HEK293 (cell line): ENCODE results near the gene SPTLC1.
"Not testable (repeated sequence)": the region's sequence is repeated elsewhere in the genome, so short reads cannot be mapped to it uniquely, and the experiment has no call there.

Experiments used
- CTCF ChIA-PET: fragments of 350-600 bp; formaldehyde crosslinking; extraction: SDS; loops from one replicate; lab custom pipeline; 2021; ENCODE audit warnings: antibody characterized with exemption; lab: Yijun Ruan, JAX
- POLR2A ChIA-PET: fragments of 300-600 bp; formaldehyde crosslinking; extraction: SDS; loops from one replicate; lab custom pipeline; 2020; ENCODE audit warnings: antibody characterized with exemption, inconsistent platforms; lab: Yijun Ruan, JAX
- H3K27ac ChIP-seq: fragments of 200-500 bp; sonication (Bioruptor generic); 2 replicates; pipeline ENCODE4 v1.5.1; 2014; ENCODE audit warnings: low read depth, low read length, control low read depth, inconsistent platforms; ENCODE audit errors: extremely low read depth
- H3K36me3 ChIP-seq, 2 experiments: fragments of 200-500 bp in 1 of 2; sonication (Bioruptor generic) in 1 of 2; 1 replicate in 1 of 2; 2 replicates in 1 of 2; pipeline ENCODE4 v1.5.1; 2014 to 2017; ENCODE audit warnings: inconsistent platforms in 2 of 2, low read length in 2 of 2; ENCODE audit not compliant: control insufficient read depth in 2 of 2, insufficient read depth in 1 of 2
- H3K4me1 ChIP-seq: fragments of 200-500 bp; sonication (Bioruptor generic); 2 replicates; pipeline ENCODE4 v1.5.1; 2014; ENCODE audit warnings: mild to moderate bottlenecking, low read length, inconsistent platforms; ENCODE audit not compliant: control insufficient read depth, insufficient read depth
- H3K4me3 ChIP-seq: 2 replicates; pipeline ENCODE4 v1.5.1; 2011; ENCODE audit warnings: low read depth, mild to moderate bottlenecking, control low read depth, low read length, moderate library complexity
- H3K9me3 ChIP-seq: fragments of 200-500 bp; sonication (Bioruptor generic); 2 replicates; pipeline ENCODE4 v1.5.1; 2014; ENCODE audit warnings: low read depth, low read length, inconsistent platforms; ENCODE audit not compliant: control insufficient read depth, insufficient read depth
- CTCF ChIP-seq: fragments of 450-650 bp; formaldehyde crosslinking; IDR thresholded peaks from 2 replicates; pipeline ENCODE4 v1.5.1; 2016; ENCODE audit warnings: missing biosample characterization, missing genetic modification characterization
- KLF8 ChIP-seq: fragments of 450-650 bp; formaldehyde crosslinking; IDR thresholded peaks from 2 replicates; pipeline ENCODE4 v1.5.1; 2016; ENCODE audit warnings: missing biosample characterization, missing genetic modification characterization
- OVOL3 ChIP-seq: fragments of 450-650 bp; formaldehyde crosslinking; IDR thresholded peaks from 2 replicates; pipeline ENCODE4 v1.5.1; 2016; ENCODE audit warnings: missing biosample characterization, missing genetic modification characterization
- ZBTB10 ChIP-seq: fragments of 450-650 bp; formaldehyde crosslinking; IDR thresholded peaks from 2 replicates; pipeline ENCODE4 v1.5.1; 2016; ENCODE audit warnings: missing biosample characterization, missing genetic modification characterization
- ZBTB8A ChIP-seq: fragments of 450-650 bp; formaldehyde crosslinking; IDR thresholded peaks from 2 replicates; pipeline ENCODE4 v1.5.1; 2016; ENCODE audit warnings: missing biosample characterization, missing genetic modification characterization
- ZNF146 ChIP-seq: fragments of 450-650 bp; formaldehyde crosslinking; IDR thresholded peaks from 2 replicates; pipeline ENCODE4 v1.5.1; 2016; ENCODE audit warnings: missing biosample characterization, missing genetic modification characterization
- ZNF157 ChIP-seq: fragments of 450-650 bp; formaldehyde crosslinking; IDR thresholded peaks from 2 replicates; pipeline ENCODE4 v1.5.1; 2016; ENCODE audit warnings: missing biosample characterization, missing genetic modification characterization
- ZNF221 ChIP-seq: fragments of 450-650 bp; formaldehyde crosslinking; IDR thresholded peaks from 2 replicates; pipeline ENCODE4 v1.5.1; 2017; ENCODE audit warnings: missing biosample characterization, missing genetic modification characterization, borderline replicate concordance
- ZNF223 ChIP-seq: fragments of 450-650 bp; formaldehyde crosslinking; IDR thresholded peaks from 2 replicates; pipeline ENCODE4 v1.5.1; 2016; ENCODE audit warnings: missing biosample characterization, missing genetic modification characterization
- ZNF24 ChIP-seq: fragments of 450-650 bp; formaldehyde crosslinking; IDR thresholded peaks from 2 replicates; pipeline ENCODE4 v1.5.1; 2016; ENCODE audit warnings: missing biosample characterization, missing genetic modification characterization
- ZNF248 ChIP-seq: fragments of 450-650 bp; formaldehyde crosslinking; IDR thresholded peaks from 2 replicates; pipeline ENCODE4 v1.5.1; 2017; ENCODE audit warnings: missing biosample characterization, missing genetic modification characterization
- ZNF274 ChIP-seq, 2 experiments: fragments of 200-500 bp in 1 of 2; fragments of 450-650 bp in 1 of 2; sonication (Bioruptor generic) in 1 of 2; formaldehyde crosslinking in 1 of 2; IDR thresholded peaks; 2 replicates each; pipeline versions ENCODE4 v1.5.1 to v1.6.1; 2014 to 2016; ENCODE audit warnings: borderline replicate concordance in 1 of 2, inconsistent platforms in 1 of 2, low read length in 1 of 2, missing biosample characterization in 1 of 2, missing genetic modification characterization in 1 of 2
- ZNF394 ChIP-seq: fragments of 450-650 bp; formaldehyde crosslinking; IDR thresholded peaks from 2 replicates; pipeline ENCODE4 v1.5.1; 2016; ENCODE audit warnings: missing biosample characterization, missing genetic modification characterization, mild to moderate bottlenecking, moderate library complexity, borderline replicate concordance
- ZNF600 ChIP-seq: fragments of 450-650 bp; formaldehyde crosslinking; IDR thresholded peaks from 2 replicates; pipeline ENCODE4 v1.5.1; 2016; ENCODE audit warnings: missing biosample characterization, missing genetic modification characterization
- ZNF621 ChIP-seq: fragments of 450-650 bp; formaldehyde crosslinking; IDR thresholded peaks from 2 replicates; pipeline ENCODE4 v1.5.1; 2017; ENCODE audit warnings: missing biosample characterization, missing genetic modification characterization
- ZNF623 ChIP-seq: fragments of 450-650 bp; formaldehyde crosslinking; IDR thresholded peaks from 2 replicates; pipeline ENCODE4 v1.5.1; 2016; ENCODE audit warnings: missing biosample characterization, missing genetic modification characterization
- ZNF658 ChIP-seq: fragments of 450-650 bp; formaldehyde crosslinking; IDR thresholded peaks from 2 replicates; pipeline ENCODE4; 2016; ENCODE audit warnings: missing biosample characterization, missing genetic modification characterization
- ZNF677 ChIP-seq: fragments of 450-650 bp; IDR thresholded peaks from 2 replicates; pipeline ENCODE4 v1.5.0; 2018; ENCODE audit warnings: missing biosample characterization, mild to moderate bottlenecking, missing genetic modification characterization, moderate library complexity
- ZNF76 ChIP-seq: fragments of 450-650 bp; formaldehyde crosslinking; IDR thresholded peaks from 2 replicates; pipeline ENCODE4; 2016; ENCODE audit warnings: low read depth, missing biosample characterization, missing genetic modification characterization, borderline replicate concordance

Gene SPTLC1

DNA sequence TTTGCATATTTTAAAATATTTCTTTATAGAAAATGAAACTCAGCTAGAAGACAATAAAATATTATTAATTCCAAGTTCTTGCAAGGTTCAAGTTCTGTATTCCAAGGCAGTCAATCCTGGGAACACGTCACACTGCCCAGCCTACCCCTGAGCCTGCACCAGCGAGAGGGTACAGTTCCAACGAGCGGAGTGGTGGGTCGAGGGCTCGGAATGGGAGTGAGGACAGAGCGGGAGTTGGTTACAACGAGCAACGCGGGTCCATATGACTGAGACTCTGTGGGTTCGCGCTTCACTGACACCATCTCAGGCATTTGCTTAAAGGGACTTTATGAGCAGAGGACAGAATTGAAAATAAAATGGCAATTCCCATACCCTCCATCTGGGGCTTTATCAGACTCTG, 40.0 kb upstream of the SPTLC1 start:
- Histone ChIP-seq H3K9me3 (no peaks in the 10 kb centered on the region), H3K36me3 (no peaks in the 10 kb centered on the region), H3K4me1 (no peaks in the 10 kb centered on the region), H3K27ac (no peak overlapping the region), H3K4me3 (no peak overlapping the region)
- POLR2A ChIA-PET: no interaction called here
- TF ChIP-seq ZNF76 (tag by site-specific recombination) (no peak), ZBTB8A (tag by site-specific recombination) (no peak), ZNF248 (tag by site-specific recombination) (no peak), ZNF677 (no peak), ZNF223 (tag by site-specific recombination) (no peak), ZNF24 (tag by site-specific recombination) (no peak), ZNF621 (tag by site-specific recombination) (no peak), ZNF623 (tag by site-specific recombination) (no peak), ZNF157 (no peak), OVOL3 (tag by site-specific recombination) (no peak), ZNF658 (tag by site-specific recombination) (no peak), ZNF274 (IDR thresholded peaks at IDR 0.05; ENCODE audit: low read length) (no peak), ZNF274 (tag by site-specific recombination; IDR thresholded peaks at IDR 0.05; ENCODE audit: borderline replicate concordance) (no peak), CTCF (tag by site-specific recombination) (no peak), ZBTB10 (no peak), ZNF600 (tag by site-specific recombination) (no peak), KLF8 (tag by site-specific recombination) (no peak), ZNF221 (tag by site-specific recombination) (no peak), ZNF146 (tag by site-specific recombination) (no peak)
- CTCF ChIA-PET: interaction anchor here (0.9 to 1.7 kb wide), 2 partner anchors 9 to 15 kb away, joined by 3 to 7 read pairs; no protein-coding TSS in a partner anchor

DNA sequence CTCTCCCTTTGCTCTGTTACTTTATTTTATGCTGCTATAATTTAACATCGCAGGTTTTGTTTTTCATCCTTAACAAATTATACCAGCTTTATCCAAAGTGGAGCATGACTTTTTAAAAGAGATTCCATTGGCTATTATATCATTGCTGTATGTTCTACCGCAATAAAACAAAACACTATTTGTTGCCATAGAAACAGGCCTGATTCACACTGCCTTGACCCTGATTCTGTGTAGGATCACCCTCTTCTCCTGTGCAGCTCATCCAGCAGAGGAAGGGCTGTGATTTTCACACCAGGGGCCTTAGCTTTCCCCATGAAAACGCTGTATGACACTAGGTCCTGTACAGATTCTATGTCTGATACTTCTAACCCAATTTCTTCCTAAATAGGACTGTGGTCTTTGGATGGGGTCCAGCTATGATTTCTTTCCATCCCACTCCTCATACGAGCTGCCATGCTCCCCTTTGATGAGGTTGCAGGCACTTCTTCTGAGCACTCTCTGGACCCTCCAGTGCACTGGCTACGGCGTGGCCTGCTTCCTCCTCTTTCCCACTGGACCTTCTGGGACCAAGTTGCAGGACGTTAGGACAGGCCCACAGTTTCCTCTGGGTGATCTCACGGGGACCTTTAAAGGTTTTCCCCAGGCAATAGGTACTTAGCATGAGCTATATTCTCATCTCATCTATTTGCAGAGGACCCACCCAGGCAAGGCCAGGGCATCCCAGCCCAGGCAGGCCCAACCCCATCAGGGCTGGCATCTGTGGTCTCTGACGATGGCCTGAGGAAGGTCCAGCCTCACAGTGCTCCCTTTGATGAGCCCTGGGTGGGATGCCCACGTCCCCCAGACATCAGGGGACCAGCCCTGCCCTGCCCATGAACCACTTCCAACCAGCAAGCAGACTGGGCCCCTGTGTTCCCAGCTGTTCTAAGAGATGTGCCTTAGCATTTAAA, 38.5 kb upstream of the SPTLC1 start:
- H3K36me3 ChIP-seq: not testable (repeated sequence)
- CTCF ChIA-PET: interaction anchor here (1.0 to 1.7 kb wide), 3 partner anchors 13 to 15 kb away, joined by 4 to 7 read pairs (median 5); no protein-coding TSS in a partner anchor

More for the DNA sequence above, 38.5 kb upstream of the SPTLC1 start:
- H3K4me3 ChIP-seq, H3K9me3 ChIP-seq, POLR2A ChIA-PET, H3K27ac ChIP-seq, H3K4me1 ChIP-seq: not testable (repeated sequence)
- peak; percentile 23; the same call in 1 of the 2 replicates for TF ChIP-seq ZNF394 (tag by site-specific recombination)
